Measurements from ENCODE around the gene REC114. TPM values are rescaled to one million over a fixed set of nuclear protein-coding genes. Genes with fewer than 3 reads are reported as not detected.

Gene REC114
- total RNA-seq, 1 donor from 2014 or later = not detected

DNA sequence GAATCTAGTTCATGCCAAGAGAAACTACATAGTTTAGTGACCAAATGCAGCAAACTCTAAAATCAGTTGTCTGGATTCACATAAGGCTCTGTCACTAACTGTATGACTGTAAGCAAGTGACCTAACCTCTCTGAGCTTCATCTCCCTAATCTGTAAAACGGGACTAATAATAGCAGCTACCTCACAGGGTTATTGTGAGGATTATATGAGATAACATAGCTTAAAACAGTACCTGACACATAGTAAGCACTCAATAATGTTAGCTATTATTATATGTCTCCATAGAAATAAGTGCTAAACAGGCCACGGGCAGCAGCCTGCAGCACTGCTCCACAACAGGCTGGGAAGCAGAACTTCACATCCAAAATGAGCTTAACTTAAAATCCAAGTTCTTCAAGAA, 160.0 kb downstream of the REC114 start:
- DNase-seq (ENCODE audit: low spot score) = no peak

DNA sequence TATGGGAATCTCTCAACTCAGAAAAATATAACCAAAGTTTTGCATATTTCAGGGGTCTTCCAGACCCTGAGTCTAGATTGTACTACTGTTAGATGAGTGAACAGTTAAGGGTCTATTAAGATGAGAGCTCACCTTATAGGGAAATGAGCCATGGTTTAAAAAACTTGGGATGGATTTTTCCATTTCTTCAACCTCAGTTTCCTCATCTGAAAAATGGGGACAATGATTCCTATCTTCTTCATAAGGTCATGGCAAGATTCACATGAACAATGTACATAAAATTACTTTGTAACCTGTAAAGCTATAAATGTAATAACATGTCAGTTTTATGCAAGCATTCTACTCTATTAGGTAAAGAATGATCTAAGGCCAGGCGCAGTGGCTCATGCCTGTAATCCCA, 161.5 kb downstream of the REC114 start:
- no peak for DNase-seq (ENCODE audit: low spot score)

DNA sequence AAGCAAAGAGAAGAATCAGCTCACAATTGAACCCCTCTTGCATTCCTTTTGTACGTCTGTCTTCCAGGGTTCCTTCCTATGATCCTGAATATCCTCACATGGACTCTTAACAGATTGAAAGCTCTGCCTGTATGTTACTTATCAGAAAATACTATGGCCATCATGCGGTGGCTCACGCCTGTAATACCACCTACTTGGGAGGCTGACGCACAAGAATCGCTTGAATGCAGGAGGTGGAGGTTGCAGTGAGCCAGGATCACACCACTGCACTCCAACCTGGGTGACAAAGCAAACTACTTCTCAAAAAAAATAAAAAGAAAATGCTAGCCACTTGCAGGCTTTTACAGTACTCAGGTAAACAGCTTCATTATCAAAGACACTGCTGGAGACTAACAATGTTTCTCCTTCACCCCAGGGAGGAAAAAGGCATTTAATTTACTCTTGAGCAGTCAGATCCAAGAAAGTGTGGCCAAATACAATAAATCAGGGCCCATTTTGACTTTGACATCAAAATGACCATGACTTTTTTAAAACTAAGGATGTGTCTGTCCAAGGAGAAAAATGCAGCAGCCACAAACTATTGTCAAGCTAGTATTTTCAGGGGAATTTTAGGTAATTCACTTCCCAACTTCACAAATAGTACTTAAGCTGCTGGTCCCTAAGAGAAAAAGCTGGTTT, 162.9 kb downstream of the REC114 start:
- DNase-seq (ENCODE audit: low spot score) = no peak

DNA sequence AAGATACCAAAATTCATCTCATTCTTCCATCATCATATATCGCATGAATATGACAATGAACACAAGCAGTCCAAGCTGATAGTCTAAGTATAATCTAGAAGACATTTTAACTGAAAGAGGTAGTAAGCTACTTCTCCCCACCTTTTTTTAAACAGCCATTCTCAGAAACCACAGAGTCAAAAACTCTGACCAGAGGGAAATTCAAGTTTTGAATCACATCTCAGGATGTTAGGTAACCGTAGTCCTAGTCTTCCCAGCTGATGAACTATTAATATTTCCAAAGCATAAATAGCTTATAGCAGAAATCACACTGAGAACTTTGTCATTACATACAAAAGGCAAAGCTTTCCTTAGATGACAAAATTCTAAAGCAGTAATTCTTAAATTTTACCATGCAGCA, 164.4 kb downstream of the REC114 start:
- DNase-seq (ENCODE audit: low spot score) = no peak

DNA sequence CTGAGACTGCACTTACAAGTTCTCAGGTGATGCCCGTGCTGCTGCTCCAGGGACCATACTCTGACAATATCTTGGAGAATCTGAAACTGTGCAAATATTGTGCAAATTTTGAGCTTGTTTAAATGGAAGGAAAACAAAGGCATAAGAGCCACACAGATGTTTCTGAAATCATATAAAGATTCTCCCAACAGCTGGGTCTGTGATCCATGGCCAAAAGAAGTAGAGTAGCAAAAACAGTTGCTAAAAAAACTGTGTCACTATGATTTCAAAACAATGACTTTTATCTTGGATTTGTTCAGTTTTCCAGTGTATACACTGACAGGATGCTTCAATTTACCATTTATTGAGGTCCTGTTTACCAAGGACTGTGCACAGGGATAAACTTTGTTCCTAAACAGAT, 164.9 kb downstream of the REC114 start:
- no peak for DNase-seq (ENCODE audit: low spot score)

DNA sequence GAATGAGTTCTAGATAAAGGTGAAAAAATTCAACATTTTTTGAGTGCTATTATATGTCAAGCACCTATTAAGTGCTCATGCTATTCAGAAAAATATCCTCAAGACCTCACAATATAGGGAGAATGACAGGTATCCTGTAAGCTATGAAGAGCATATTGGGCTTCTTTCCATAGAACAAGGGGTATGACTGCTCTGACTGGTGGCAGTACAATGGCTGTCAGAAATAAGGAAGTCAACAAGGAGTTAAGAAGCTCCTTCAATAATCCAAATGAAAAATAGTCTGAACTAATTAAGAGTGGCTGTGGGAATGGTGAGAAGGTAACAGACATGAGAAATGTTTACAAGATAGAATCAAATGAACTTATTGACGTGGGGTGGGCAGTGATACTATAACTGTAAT, 165.5 kb downstream of the REC114 start:
- DNase-seq (ENCODE audit: low spot score) = no peak

DNA sequence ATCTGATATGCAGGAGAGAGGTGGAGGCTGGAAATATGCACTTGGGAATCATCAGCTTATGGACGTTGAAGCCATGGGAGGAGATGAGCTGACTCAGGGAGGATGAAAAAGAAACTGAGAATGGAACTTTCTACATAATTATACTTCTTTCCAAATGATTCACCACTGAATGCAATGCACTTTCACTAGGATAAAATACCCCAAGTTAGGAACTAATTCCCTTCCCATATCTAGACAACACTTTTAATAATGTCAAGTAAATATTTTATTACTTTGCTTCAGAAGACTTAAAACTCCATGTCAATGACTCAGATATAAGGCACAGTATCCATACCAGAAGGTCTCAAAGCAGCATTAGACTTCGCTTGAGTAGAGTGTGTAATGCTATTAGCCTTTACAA, 166.0 kb downstream of the REC114 start:
- DNase-seq (ENCODE audit: low spot score) = no peak

Other genes with a start within 250 kb of the REC114 start
- 0.08 TPM for gene HCN4, start 74.2 kb upstream of the REC114 start, total RNA-seq
- 135 TPM for gene NPTN, start 190.2 kb downstream of the REC114 start, total RNA-seq
- gene CD276, start 241.2 kb downstream of the REC114 start, total RNA-seq = 26.9 TPM

Data from ureter (tissue), 1 donor.